CD14-positive monocyte (primary cell): ENCODE data around the gene TBC1D20. TPM values are rescaled to one million over a fixed set of nuclear protein-coding genes. Genes with fewer than 3 reads are reported as not detected.

Source experiments
- DNase-seq, 3 donors: peaks; one replicate each; pipeline ENCODE4 v3.0.0-alpha.2; 2011 to 2022
- H2AFZ ChIP-seq: 2 replicates; pipeline ENCODE4 v1.6.0; 2012; ENCODE audit warnings: mild to moderate bottlenecking, low read depth, low read length, inconsistent platforms; ENCODE audit not compliant: insufficient read depth, poor library complexity, severe bottlenecking
- H3K27ac ChIP-seq, 2 donors: 1 replicate in 1 of 2; 2 replicates in 1 of 2; pipeline ENCODE4 v1.5.1; 2012 to 2013; ENCODE audit warnings: low read length in 2 of 2, control low read depth in 1 of 2, inconsistent platforms in 1 of 2, low read depth in 1 of 2, mild to moderate bottlenecking in 1 of 2
- H3K27me3 ChIP-seq, 2 donors: one replicate each; pipeline versions ENCODE4 v1.6.0 to v1.6.1; 2011 to 2013; ENCODE audit warnings: low read length in 2 of 2; ENCODE audit not compliant: control insufficient read depth in 2 of 2, insufficient read depth in 2 of 2
- H3K36me3 ChIP-seq, 2 donors: replicated peaks in 1 of 2; 1 replicate in 1 of 2; 2 replicates in 1 of 2; pipeline versions ENCODE4 v1.5.1 to v1.6.1; 2012 to 2013; ENCODE audit warnings: low read length in 2 of 2, control low read depth in 1 of 2, inconsistent platforms in 1 of 2, mild to moderate bottlenecking in 1 of 2; ENCODE audit not compliant: insufficient read depth in 2 of 2, control insufficient read depth in 1 of 2
- H3K4me1 ChIP-seq, 2 donors: 1 replicate in 1 of 2; 2 replicates in 1 of 2; pipeline versions ENCODE4 v1.5.1 to v1.6.1; 2012 to 2013; ENCODE audit warnings: low read length in 2 of 2, control low read depth in 1 of 2, inconsistent platforms in 1 of 2, mild to moderate bottlenecking in 1 of 2, moderate library complexity in 1 of 2; ENCODE audit not compliant: insufficient read depth in 2 of 2, control insufficient read depth in 1 of 2
- H3K4me2 ChIP-seq: replicated peaks from 2 replicates; pipeline ENCODE3; 2012; ENCODE audit warnings: low read length, moderate library complexity, mild to moderate bottlenecking; ENCODE audit not compliant: poor library complexity, severe bottlenecking; ENCODE audit errors: extremely low read depth
- H3K4me3 ChIP-seq, 3 experiments: fragments of 200-600 bp in 1 of 3; sonication (generic) in 1 of 3; replicated peaks in 1 of 3; 1 replicate in 2 of 3; 2 replicates in 1 of 3; pipeline ENCODE4 v1.5.1; 2011 to 2013; ENCODE audit warnings: low read length in 3 of 3, mild to moderate bottlenecking in 3 of 3, control low read depth in 2 of 3, low read depth in 2 of 3, inconsistent platforms in 1 of 3, moderate library complexity in 1 of 3
- H3K79me2 ChIP-seq: 2 replicates; pipeline ENCODE4 v1.6.0; 2012; ENCODE audit warnings: mild to moderate bottlenecking, control low read depth, inconsistent platforms, low read length, moderate library complexity; ENCODE audit not compliant: insufficient read depth
- H3K9ac ChIP-seq: 2 replicates; pipeline ENCODE4 v1.6.0; 2017; ENCODE audit warnings: low read length, mild to moderate bottlenecking; ENCODE audit not compliant: insufficient read depth, poor library complexity, severe bottlenecking
- H3K9me3 ChIP-seq, 2 donors: replicated peaks in 1 of 2; 1 replicate in 1 of 2; 2 replicates in 1 of 2; pipeline versions ENCODE4 v1.5.1 to v1.6.1; 2012 to 2013; ENCODE audit warnings: low read length in 2 of 2, control low read depth in 1 of 2; ENCODE audit not compliant: control insufficient read depth in 1 of 2, insufficient read depth in 1 of 2
- H4K20me1 ChIP-seq: 2 replicates; pipeline ENCODE4 v1.6.0; 2012; ENCODE audit warnings: mild to moderate bottlenecking, low read length, control low read depth, moderate library complexity; ENCODE audit not compliant: insufficient read depth
- H3K27ac Mint-ChIP-seq, 7 donors: one replicate each; pipeline ENCODE4 v1.8.0; 2020; ENCODE audit warnings: mild to moderate bottlenecking in 7 of 7, mixed read lengths in 7 of 7, moderate library complexity in 6 of 7, inconsistent platforms in 2 of 7
- H3K27me3 Mint-ChIP-seq, 3 donors: one replicate each; pipeline ENCODE4 v1.8.0; 2021 to 2022; ENCODE audit warnings: low read depth in 3 of 3, mild to moderate bottlenecking in 3 of 3, mixed read lengths in 3 of 3, moderate library complexity in 3 of 3, inconsistent platforms in 1 of 3
- H3K36me3 Mint-ChIP-seq, 2 donors: one replicate each; pipeline ENCODE4 v1.8.0; 2020; ENCODE audit warnings: mixed read lengths in 2 of 2, inconsistent platforms in 1 of 2, mild to moderate bottlenecking in 1 of 2
- H3K4me1 Mint-ChIP-seq: one replicate; pipeline ENCODE4 v1.8.0; 2020; ENCODE audit warnings: mild to moderate bottlenecking, mixed read lengths
- H3K4me3 Mint-ChIP-seq, 2 donors: one replicate each; pipeline ENCODE4 v1.8.0; 2020; ENCODE audit warnings: mild to moderate bottlenecking in 2 of 2, mixed read lengths in 2 of 2, moderate library complexity in 1 of 2
- H3K9me3 Mint-ChIP-seq, 7 donors: one replicate each; pipeline ENCODE4 v1.8.0; 2020 to 2022; ENCODE audit warnings: mixed read lengths in 7 of 7, mild to moderate bottlenecking in 6 of 7, moderate library complexity in 6 of 7, inconsistent platforms in 2 of 7
- CTCF ChIP-seq: fragments of 200-600 bp; IDR thresholded peaks from one replicate; pipeline ENCODE4 v1.8.0; 2022; ENCODE audit warnings: antibody characterized with exemption, mild to moderate bottlenecking
- WGBS: methylation state at CpG from one replicate; pipeline ENCODE4 v1.1.5; 2013; ENCODE audit warnings: missing lambda C conversion rate; ENCODE audit not compliant: insufficient coverage; 5-methylcytosine and 5-hydroxymethylcytosine counted together
- intact Hi-C, 2 donors: fragments of 100-400 bp; cut with micrococcal nuclease; formaldehyde crosslinking; loops; one replicate each; pipeline versions ENCODE4 v1.15.0 to v1.15.1; 2023
- polyA plus RNA-seq, 3 donors: library from polyadenylated mRNA; depleted of rRNA in 1 of 3; unstranded in 2 of 3; stranded (reverse) in 1 of 3; fragments of 300-500 nt in 2 of 3; fragments of >200 nt in 1 of 3; fragmentation: Illumina TruSeq in 2 of 3; gene quantifications; 1 replicate in 2 of 3; 2 replicates in 1 of 3; pipeline ENCODE4 v1.2.3, GENCODE V29; 2012 to 2021

TBC1D20 gene
- polyA plus RNA-seq, 3 donors: 10.5 to 24.7 (median 11.3) TPM

- H3K36me3 ChIP-seq: peaks cover 61 to 85% of the 10 kb centered on the region in 2 donors
- H3K4me3 ChIP-seq: no peak overlapping the region
- intact Hi-C loops: loop anchor here in 1 of 2 donors (10.0 kb wide), 1 partner anchor 53 kb away; no protein-coding TSS in a partner anchor
- H3K4me2 ChIP-seq: no peak overlapping the region
- no peak for TF ChIP-seq CTCF
- H3K9me3 ChIP-seq: no peaks in the 10 kb centered on the region
- Mint-ChIP-seq H3K4me3 (no peak overlapping the region), H3K27ac (peak overlapping the region in 2 of 7 donors; percentile 21 to 65), H3K27me3 (peaks cover 0 to 2% (median 2%) of the 10 kb centered on the region in 3 donors), H3K36me3 (peaks cover 72 to 89% of the 10 kb centered on the region in 2 donors), H3K9me3 (no peaks in the 10 kb centered on the region), H3K4me1 (peaks cover 7% of the 10 kb centered on the region)
- H2AFZ ChIP-seq: no peak overlapping the region
- WGBS: 96% methylated on average over 11 of the region's 13 CpGs
- no peak overlapping the region for H3K9ac ChIP-seq
- H3K27ac ChIP-seq: no peak overlapping the region
- H4K20me1 ChIP-seq: peaks cover 6% of the 10 kb centered on the region
- H3K4me1 ChIP-seq: no peaks in the 10 kb centered on the region
- no peaks in the 10 kb centered on the region for H3K79me2 ChIP-seq
- DNase-seq: no peak
- no peaks in the 10 kb centered on the region for H3K27me3 ChIP-seq
These were observed 30.1 kb downstream of the TBC1D20 start for GRCh38 chr20:432208-432607.

- TF ChIP-seq CTCF: peak; percentile 25
- no peak overlapping the region for H3K4me3 ChIP-seq
- peaks cover 8% of the 10 kb centered on the region for H4K20me1 ChIP-seq
- peak; percentile 44 to 62 (median 54) for DNase-seq
- H3K79me2 ChIP-seq: no peaks in the 10 kb centered on the region
- H3K27me3 ChIP-seq: no peaks in the 10 kb centered on the region
- no peak overlapping the region for H3K4me2 ChIP-seq
- Mint-ChIP-seq H3K4me3 (no peak overlapping the region), H3K9me3 (no peaks in the 10 kb centered on the region), H3K36me3 (peaks cover 69 to 89% of the 10 kb centered on the region in 2 donors), H3K4me1 (peaks cover 7% of the 10 kb centered on the region), H3K27me3 (peaks cover 0 to 2% (median 2%) of the 10 kb centered on the region in 3 donors), H3K27ac (peak overlapping the region; percentile 1 to 80 (median 38))
- 84% methylated on average over 10 of the region's 17 CpGs for WGBS
- no peaks in the 10 kb centered on the region for H3K4me1 ChIP-seq
- H2AFZ ChIP-seq: no peak overlapping the region
- H3K36me3 ChIP-seq: peaks cover 58 to 85% of the 10 kb centered on the region in 2 donors
- H3K27ac ChIP-seq: no peak overlapping the region
- intact Hi-C loops: loop anchor here in 1 of 2 donors (10.0 kb wide), 1 partner anchor 54 kb away; no protein-coding TSS in a partner anchor
- H3K9me3 ChIP-seq: no peaks in the 10 kb centered on the region
- H3K9ac ChIP-seq: no peak overlapping the region
These were observed 31.1 kb downstream of the TBC1D20 start for GRCh38 chr20:431012-431904.
